NT2/D1 (cell line): Measurements from ENCODE around the gene EEF1G.

Experiments
- SUZ12 ChIP-seq: IDR thresholded peaks from 2 replicates; pipeline ENCODE4 v1.6.1; 2011; ENCODE audit not compliant: insufficient read length, insufficient read depth; ENCODE audit errors: extremely low read depth
- YY1 ChIP-seq: IDR thresholded peaks from 2 replicates; pipeline ENCODE4 v1.6.1; 2011; ENCODE audit not compliant: insufficient read length, insufficient read depth
- ZNF274 ChIP-seq: IDR thresholded peaks from 2 replicates; pipeline ENCODE4 v1.6.1; 2011; ENCODE audit warnings: mild to moderate bottlenecking, low read depth, low read length

DNA sequence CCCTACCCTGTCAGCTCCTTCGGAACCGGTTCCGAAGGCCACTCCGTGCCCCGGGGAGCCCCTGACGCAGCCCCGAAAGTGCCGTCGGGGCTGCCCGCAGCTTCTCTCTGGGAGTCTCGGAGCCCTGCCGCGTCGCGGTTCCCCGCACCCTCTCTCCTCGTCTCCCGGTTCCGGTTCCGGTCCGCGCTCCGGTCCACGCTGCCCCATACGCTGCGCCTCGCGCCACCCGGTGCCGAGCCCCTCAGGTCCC is 27.4 kb upstream of the EEF1G start:
- TF ChIP-seq ZNF274 (no peak), SUZ12 (no peak), YY1 (no peak)
